Mucosa of descending colon (tissue), 3 donors: ENCODE results near the gene FAM131B. TPM values are rescaled to one million over a fixed set of nuclear protein-coding genes. Genes with fewer than 3 reads are reported as not detected.
A peak's percentile ranks its signal among the peaks of the same experiment; 100 is the strongest.
"Not testable (repeated sequence)": the region's sequence is repeated elsewhere in the genome, so short reads cannot be mapped to it uniquely, and the experiment has no call there.

ENCODE experiments used
- ATAC-seq: fragments of 200-7000 bp; cut with Tn5 transposase; one replicate; pipeline ENCODE4 v1.9.1; 2020; ENCODE audit warnings: mild to moderate bottlenecking, moderate library complexity
- DNase-seq, 3 donors: peaks; one replicate each; pipeline ENCODE4 v3.0.0-alpha.2; 2020
- H3K36me3 ChIP-seq: fragments of 200-600 bp; one replicate; pipeline ENCODE4 v1.8.0; 2021; ENCODE audit warnings: low read depth, mild to moderate bottlenecking
- H3K4me1 ChIP-seq: fragments of 200-600 bp; one replicate; pipeline ENCODE4 v1.8.0; 2021; ENCODE audit warnings: low read depth, mild to moderate bottlenecking
- H3K4me3 ChIP-seq: fragments of 200-600 bp; one replicate; pipeline ENCODE4 v1.8.0; 2021; ENCODE audit warnings: mild to moderate bottlenecking
- H3K9me3 ChIP-seq: fragments of 200-600 bp; one replicate; pipeline ENCODE4 v1.8.0; 2021; ENCODE audit warnings: mild to moderate bottlenecking
- CTCF ChIP-seq: fragments of 200-600 bp; IDR thresholded peaks from one replicate; pipeline ENCODE4 v1.8.0; 2022; ENCODE audit warnings: antibody characterized with exemption, mild to moderate bottlenecking
- intact Hi-C, 2 donors: fragments of 100-400 bp; cut with DNase I in 1 of 2; cut with micrococcal nuclease in 1 of 2; formaldehyde crosslinking; loops; one replicate each; pipeline versions ENCODE4 v1.11.0 to v1.11.1; 2022; cut with DNase I, micrococcal nuclease
- total RNA-seq, 3 donors: library from RNA; stranded (reverse); fragmentation: NEBNext Ultra II Directional in 2 of 3; extraction: Animal tissue kit (Norgen Biotek cat#: 25700) in 2 of 3; gene quantifications; one replicate each; pipeline versions ENCODE4 v1.2.1 to v1.2.4, GENCODE V29; 2021 to 2023
- donor health status: DM: no; HTN: no; CAD: no; lungs with moderate emphysema.
- donor health status: DM: no; HTN: no; CAD: no.
- donor health status: DM: no; HTN: yes; CAD: no.

Gene FAM131B
- total RNA-seq, 3 donors from 2014 or later, result 0.43 to 6.2 (median 1.6) TPM

DNA sequence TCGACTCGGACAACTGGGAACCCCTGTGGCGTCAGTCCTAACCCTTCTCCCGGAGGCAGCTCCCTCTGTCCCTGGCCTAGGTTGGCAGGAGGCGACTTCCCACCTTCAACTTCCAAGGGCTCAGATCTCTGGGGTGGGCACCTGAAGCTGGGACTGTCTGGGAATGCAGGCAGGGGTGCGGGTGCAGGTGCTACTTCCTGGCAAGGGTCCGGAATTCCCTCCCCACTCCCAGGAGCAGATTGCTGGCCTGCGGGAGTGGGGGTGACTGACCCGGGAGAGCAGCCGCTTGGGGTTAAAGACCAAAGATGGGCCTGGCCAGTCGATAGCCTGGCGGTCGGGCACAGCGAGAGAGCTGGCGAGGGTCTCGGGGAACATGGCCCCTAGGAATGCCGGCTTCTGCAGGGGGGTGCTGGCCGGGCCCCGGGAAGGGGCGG is 45.8 kb upstream of the FAM131B start:
- ATAC-seq (peak; percentile 27), DNase-seq (no peak)
- Histone ChIP-seq H3K4me1 (peaks cover 13% of the 10 kb centered on the region), H3K9me3 (no peaks in the 10 kb centered on the region), H3K4me3 (peak overlapping the region; percentile 47), H3K36me3 (no peaks in the 10 kb centered on the region)
- intact Hi-C loops, result no loop called here
- no peak for TF ChIP-seq CTCF

GRCh38 chr7:143407287-143408251 is 45.1 kb upstream of the FAM131B start:
- DNase-seq, result peak in 1 of 3 donors; percentile 40
- no peak for TF ChIP-seq CTCF
- H3K36me3 ChIP-seq, result no peaks in the 10 kb centered on the region
- peak; percentile 20 for ATAC-seq
- no peaks in the 10 kb centered on the region for H3K9me3 ChIP-seq
- peak overlapping the region; percentile 47 for H3K4me3 ChIP-seq
- intact Hi-C loops, result no loop called here
- H3K4me1 ChIP-seq, result peaks cover 13% of the 10 kb centered on the region

GRCh38 chr7:143406002-143406357 is 43.5 kb upstream of the FAM131B start:
- no peak for TF ChIP-seq CTCF
- no peak overlapping the region for H3K4me3 ChIP-seq
- intact Hi-C loops, result no loop called here
- no peak for DNase-seq
- H3K9me3 ChIP-seq, result no peaks in the 10 kb centered on the region
- H3K36me3 ChIP-seq, result no peaks in the 10 kb centered on the region
- ATAC-seq, result no peak
- peaks cover 13% of the 10 kb centered on the region for H3K4me1 ChIP-seq

DNA sequence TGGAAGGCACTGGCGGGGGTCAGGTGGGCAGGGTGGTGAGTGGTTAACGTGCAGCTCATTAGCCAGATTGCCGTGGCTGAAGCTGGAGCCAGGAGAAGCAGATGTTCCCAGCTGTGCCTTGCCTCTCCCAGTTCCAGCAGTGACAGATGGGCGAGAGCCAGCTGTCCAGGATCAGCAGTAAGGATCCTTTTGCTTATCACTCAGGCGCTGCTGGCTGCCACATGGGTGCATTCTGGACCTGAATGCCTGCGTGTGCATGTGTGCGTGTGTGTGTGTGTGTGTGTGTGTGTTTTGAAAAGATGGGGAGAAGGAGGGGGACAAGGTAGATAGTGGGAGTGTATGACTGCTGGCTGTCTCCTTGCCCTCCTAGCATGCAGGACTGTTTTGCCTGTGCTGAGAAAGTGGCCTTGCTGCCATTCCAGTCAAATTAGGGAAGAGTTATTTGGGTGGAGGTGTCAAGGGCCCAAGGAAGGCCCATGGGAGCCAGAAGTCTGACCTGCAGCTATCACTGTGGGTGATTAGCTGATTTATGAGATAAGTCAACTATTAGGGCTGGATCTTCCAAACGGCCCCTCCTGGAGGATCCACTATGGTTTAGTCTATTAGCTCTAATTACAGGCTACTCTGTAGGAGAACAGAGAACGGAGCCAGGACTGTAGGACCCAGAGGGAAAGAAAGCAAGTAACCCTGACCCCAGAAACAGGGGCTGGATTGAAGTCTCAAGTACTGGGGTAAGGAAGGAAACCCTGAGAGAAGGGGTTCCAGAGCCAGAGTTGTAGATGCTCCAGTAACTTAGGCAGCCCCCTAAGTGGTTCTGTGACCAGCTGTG is 42.9 kb upstream of the FAM131B start:
- DNase-seq, result peak in 2 of 3 donors; percentile 57 to 58
- intact Hi-C loops, result no loop called here
- ATAC-seq, result no peak
- Histone ChIP-seq H3K4me3 (no peak overlapping the region), H3K4me1 (peaks cover 13% of the 10 kb centered on the region), H3K36me3 (no peaks in the 10 kb centered on the region), H3K9me3 (no peaks in the 10 kb centered on the region)
- TF ChIP-seq CTCF, result no peak

DNA sequence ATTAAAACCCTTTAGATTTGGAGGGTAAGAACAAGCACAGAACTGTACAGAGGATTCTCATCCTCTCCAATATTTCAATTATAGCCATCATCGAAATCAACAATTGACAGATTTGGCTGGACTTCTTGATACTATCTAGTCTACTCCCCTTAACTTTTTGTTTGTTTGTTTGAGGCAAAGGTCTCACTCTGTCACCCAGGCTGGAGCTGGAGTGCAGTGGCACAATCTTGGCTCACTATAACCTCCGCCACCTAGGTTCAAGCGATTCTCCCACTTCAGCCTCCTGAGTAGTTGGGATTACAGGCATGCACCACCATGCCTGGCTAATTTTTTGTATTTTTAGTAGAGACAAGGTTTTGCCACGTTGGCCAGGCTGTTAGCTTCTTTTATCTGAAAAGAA is 39.7 kb upstream of the FAM131B start:
- H3K9me3 ChIP-seq, H3K4me1 ChIP-seq, intact Hi-C loops, ATAC-seq, H3K4me3 ChIP-seq, H3K36me3 ChIP-seq, DNase-seq: not testable (repeated sequence)

DNA sequence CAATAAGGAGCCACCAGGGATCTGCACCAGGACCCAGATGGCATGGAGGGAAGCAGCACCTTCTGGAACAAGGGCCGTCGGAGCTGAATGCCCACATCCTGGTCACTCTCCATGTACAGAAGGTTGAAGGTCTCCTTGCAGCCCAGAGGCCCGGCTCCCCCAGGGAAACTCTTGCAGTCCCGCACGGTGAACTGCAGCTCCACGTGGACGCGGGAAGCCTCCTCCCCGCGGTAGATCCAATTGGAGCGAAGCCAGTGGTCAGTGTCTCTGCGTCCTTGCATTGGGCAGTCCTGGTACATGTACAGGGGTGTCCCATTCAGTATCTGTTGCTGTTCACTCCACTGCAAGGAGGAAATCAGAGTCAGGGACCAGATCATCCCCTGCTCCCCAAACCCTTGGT is 38.8 kb upstream of the FAM131B start:
- Histone ChIP-seq H3K4me3 (no peak overlapping the region), H3K4me1 (no peaks in the 10 kb centered on the region), H3K9me3 (no peaks in the 10 kb centered on the region), H3K36me3 (no peaks in the 10 kb centered on the region)
- DNase-seq, result no peak
- ATAC-seq, result no peak
- intact Hi-C loops, result no loop called here
- TF ChIP-seq CTCF, result no peak
